DMS153 treated with DMSO at 0.1 percent for 48 hours (cell line): ENCODE results near the gene PIKFYVE.
"Not testable (repeated sequence)": the region's sequence is repeated elsewhere in the genome, so short reads cannot be mapped to it uniquely, and the experiment has no call there.

Experiments
- DNase-seq: peaks from one replicate; lab custom pipeline; 2025; ENCODE audit not compliant: unreplicated experiment; lab: John Stamatoyannopoulos, UW

PIKFYVE gene

DNA sequence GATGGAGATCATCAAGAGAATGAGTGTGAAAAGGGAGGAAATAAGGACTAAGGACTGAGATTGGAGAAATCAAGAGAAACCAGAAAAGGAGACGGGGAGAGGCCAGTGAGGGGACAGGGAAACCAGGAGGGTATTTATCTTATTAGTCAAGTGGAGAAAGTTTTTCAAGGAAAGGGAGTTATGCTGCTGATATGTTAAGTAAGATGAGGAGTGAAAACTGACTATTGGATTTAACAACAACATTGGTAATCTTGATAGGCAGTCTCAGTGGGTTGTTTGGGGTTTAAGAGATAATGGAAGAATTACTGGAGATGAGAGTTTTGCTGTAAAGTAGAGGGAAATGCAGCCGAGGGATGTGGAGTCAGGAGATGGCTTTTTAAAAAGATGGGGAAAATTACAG is 30.6 kb downstream of the PIKFYVE start:
- no peak for DNase-seq

DNA sequence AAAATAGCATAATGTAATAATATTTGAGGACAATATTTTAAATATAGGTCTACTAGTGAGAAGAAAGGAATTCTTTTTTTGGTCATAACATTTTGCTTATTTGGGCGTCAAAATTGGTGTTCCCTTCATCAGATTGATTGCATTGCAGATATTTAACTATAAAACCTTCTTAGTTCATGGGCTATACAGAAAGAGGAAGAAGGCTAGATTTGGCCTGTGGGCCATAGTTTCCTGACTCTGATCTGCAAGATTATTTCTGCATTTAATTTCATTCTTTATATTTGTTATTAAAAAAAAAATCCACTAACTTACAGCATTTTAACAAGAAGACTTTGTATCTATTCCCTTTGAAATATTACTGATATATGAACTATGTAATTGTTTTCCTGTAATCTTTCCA is 31.9 kb downstream of the PIKFYVE start:
- no peak for DNase-seq

DNA sequence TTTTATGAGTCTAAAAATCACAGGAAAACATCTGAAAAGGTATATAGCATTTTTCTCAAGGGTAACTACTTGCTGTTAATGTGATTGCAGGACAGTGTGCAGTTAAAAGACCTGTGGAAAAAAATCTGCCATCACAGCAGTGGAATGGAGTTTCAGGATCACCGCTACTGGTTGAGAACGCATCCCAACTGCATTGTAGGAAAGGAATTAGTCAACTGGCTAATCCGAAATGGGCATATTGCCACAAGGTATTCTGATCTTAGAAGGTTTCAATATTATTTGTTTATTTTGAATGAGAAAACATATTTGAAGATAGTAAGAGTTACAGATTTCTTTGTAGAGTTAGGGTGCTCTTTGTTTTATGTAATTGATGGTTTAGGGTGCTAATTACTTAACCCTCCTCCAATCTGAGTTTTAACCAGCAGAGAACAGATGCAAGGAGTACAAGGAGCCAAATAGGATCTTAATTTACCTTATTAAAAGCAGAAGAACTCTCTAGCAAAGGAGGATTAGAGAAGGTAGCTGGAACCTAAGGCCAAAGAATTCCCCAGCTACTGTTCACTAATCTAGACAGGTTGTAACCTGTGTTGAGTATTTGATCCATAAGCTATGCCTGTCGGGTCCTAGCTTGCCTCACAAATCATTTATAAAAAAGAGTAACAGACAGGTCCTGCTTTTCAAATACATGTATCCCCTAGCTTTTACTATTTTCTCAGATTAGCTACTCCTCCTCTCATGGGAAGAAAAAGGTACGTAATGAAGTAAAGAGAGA is 35.0 kb downstream of the PIKFYVE start:
- DNase-seq: no peak

DNA sequence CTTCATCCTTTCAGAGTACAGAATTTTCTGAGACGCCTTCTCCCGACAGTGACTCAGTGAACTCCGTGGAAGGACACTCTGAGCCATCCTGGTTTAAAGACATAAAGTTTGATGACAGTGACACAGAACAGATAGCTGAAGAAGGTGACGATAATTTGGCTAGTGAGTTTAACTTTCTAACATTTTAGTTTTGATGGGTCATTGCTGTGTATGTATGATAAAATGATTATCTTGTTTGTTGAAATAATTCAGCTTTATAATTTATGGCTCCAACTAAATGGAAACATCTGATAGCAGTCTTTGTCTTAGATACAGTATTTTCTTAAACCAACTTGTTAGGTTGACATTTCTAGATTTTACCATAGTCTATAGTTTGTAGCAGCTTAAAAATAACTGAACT is 38.1 kb downstream of the PIKFYVE start:
- no peak for DNase-seq

DNA sequence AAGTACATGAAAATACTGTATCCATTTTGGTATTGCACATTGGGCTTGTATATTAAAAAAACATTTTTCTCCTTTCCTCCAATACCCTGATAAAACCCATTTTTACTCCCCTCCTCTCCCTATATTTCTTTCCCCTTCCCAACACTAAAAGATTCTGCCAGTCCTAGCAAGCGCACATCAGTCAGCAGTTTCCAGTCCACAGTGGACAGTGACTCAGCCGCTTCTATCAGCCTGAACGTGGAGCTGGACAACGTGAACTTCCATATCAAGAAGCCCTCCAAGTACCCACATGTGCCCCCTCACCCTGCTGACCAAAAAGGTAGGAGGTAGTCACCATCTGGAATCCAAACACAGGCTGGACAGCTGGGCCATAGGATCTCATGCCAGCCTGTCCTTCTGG is 38.6 kb downstream of the PIKFYVE start:
- no peak for DNase-seq

DNA sequence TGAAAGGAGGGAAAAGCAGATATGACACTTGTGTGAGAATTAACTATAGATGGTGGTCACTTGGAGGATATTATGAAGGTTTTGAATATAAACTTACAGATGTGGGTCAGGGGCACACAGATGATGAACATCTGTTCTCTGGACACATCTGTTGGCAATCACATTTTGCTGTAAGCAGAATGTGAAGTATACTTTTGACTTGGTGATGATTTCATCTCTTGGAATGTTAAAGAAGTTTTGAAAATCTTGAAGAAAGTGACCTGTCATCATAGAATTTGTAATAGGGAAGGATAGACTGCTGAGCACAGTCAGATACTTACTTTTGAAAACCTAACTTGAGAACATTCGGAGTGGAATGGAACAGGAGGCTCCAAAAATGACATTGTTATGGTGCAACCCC is 40.2 kb downstream of the PIKFYVE start:
- DNase-seq: no peak

DNA sequence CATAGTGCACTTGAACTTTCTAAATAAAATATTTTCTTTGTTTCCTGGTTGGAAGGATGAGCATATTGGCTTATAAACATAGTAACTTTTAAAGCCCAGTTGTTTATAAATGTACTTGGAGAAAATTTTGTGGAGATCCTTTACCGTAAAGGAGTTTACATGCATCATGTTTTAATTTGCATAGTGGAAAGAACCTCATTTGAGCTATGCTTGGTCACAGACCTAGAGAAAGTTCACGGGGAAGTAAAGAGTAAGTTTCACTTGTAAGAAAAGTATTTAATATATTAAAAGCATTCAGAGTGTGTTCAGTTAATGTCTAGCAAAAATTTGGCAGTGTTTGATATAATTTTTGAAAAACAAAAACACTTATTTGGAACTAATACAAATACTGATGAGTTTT is 45.3 kb downstream of the PIKFYVE start:
- DNase-seq: no peak

DNA sequence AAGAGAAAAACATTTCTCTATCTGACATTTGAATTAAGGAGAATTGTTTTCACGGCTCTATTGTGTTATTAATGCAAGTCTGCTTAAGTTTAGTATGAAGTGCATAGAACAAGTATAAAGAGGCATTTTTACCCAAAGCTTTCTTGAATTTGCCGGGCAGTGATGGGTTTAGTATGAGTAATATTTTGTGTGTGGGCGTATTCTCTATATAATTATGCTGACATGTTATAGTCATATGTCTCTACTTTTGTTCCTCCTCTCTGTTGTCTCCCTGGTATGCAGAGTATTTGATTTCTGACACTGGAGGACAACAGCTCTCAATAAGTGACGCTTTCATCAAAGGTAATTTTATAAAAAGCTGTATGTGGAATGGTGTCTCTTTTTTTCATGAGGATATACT is 45.9 kb downstream of the PIKFYVE start:
- DNase-seq: no peak

DNA sequence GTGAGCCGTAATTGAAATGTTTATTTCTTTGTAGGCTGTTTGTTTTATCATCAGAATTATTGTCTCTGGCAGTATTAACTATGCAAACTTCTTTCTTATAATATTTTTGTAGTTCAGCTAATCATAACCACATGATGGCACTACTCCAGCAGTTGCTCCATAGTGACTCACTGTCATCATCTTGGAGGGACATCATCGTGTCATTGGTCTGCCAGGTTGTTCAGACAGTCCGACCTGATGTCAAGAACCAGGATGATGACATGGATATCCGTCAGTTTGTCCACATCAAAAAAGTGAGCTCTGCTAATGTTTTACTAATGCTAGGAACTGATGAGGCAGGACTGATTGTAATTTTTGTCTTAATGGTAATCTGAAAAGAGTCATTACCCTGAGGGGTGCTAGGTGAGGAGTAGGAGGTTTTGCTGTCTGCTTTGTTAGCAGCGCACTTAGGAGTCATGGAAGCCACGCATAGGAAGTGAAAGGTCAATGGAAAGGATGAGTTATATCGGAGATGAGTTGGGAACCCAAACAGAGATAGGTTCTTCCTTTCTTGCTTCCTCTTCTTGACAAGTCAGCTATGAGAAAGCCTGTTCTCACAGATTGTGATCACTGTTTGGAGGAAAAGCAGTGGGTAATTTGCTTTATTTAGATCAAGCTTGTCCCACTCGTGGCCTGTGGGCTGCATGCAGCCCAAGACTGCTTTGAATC is 49.2 kb downstream of the PIKFYVE start:
- no peak for DNase-seq

DNA sequence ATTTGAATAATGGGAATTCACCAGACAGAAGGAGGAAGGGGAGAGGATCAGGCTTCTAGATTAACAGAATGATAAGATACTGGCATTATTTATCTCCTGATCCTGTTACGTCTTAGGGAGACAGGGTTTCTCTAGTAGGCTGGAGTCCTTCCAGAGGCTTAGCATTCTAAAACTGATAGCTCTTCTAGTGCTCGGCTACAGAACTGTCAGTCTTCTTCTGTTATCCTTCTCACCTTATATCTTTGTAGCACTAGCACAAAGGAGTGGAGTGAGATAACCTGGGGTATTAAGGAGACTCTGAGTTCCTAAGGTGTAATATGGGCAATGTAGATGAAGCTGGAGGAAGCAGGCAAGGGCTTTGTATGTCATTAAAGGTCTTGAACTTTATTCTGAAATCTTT is 52.1 kb downstream of the PIKFYVE start:
- DNase-seq: no peak

DNA sequence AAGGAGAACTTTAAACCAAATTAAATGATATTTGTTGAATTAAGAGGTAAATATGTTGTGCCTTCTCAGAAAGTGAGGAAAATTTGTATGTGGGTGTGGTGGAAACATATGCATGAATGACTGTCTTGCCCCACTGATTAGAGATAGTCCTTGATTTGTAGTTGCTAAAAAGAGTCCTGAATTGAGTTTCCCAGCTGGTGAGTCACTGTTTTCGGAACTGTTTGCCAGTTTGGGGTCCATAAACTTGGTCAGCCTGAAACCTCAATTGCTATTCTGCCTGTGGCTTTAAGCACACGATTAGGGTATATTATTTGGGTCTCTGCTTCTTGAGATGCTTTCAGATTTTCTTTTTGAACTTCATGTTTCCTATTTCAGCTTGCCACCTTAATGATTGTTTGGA is 53.3 kb downstream of the PIKFYVE start:
- DNase-seq: no peak

DNA sequence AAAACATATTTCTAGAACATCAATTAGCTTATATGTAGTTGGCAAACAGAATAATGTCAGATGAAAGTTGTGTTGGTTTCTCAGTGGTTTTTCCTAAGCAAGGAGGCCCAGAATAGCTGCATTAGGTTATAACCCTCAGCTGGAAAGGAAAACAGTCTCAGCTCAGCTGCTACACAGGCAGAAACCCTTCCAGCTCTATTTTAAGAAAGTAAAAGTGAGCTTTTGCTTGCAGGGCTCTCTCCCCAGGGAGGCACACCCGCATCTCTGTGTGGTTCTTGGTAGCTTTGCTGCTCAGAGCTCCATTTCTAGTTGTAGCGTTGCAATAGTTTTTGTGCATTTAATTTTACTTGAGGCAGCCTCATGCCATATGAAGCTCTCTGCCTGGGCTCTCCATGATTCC is 54.6 kb downstream of the PIKFYVE start:
- no peak for DNase-seq

DNA sequence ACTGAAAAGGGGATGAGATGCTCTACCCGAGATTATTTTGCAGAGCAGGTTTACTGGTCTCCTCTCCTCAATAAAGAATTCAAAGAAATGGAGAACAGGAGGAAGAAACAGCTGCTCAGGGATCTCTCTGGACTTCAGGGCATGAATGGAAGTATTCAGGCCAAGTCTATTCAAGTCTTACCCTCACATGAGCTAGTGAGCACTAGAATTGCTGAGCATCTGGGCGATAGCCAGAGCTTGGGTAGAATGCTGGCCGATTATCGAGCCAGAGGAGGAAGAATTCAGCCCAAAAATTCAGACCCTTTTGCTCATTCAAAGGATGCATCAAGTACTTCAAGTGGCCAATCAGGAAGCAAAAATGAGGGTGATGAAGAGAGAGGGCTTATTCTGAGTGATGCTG is 60.0 kb downstream of the PIKFYVE start:
- DNase-seq: no peak

DNA sequence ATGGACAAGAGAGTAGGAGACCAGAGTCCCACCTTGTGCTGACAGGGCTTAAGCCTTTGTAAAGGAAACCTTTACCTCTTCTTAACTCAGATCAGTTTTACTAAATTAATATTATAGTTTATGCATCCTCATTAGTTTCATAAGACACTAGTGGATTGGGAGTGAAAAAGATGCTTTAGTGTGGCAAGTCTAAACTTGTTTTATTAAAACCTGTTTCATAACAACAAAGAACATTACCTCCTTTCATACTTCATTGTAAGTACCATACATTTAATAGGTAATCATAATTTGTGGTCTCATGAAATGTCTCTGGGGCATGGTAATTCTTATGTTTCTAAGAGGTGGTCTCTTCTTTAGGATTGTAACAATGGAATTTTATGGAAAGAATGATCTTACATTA is 63.4 kb downstream of the PIKFYVE start:
- DNase-seq: no peak

DNA sequence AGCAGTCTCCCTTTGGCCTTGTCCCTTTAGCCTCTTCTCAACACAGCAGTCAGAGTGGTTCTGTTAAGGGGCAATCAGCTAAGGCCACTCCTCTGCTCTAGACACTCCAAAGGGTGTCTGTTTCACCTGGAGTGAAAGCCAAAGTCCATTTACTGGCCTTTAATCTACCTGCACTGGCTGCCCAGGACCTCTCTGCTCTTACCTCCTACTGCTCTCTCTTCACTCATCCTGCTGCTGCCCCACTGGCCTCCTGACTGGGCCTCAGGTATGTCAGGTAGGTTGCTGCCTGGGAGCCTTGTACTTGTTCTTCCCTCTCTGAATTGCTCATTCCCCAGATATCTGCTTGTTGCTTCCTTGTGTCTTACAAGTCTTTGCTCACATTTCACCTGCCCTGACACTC is 68.2 kb downstream of the PIKFYVE start:
- DNase-seq: no peak

DNA sequence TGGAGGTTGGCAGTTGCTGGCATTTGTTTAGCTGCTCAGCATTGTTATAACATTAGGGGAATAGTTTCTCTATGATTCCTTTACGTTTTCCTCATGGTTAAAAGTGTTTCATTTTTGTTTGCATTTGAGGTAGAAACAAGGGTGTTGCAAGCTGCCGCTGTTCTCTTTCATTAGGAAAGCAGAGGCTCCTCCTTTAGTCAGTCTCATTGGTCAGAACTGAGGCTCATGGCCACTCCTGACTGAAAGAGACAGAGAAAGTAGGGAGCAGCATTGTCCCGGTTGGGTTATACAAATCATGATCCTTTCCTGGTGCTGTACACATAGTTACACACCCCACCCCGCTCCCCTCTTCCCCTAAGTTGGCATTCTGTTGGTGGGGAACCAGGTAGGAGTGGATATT is 80.7 kb downstream of the PIKFYVE start:
- no peak for DNase-seq

DNA sequence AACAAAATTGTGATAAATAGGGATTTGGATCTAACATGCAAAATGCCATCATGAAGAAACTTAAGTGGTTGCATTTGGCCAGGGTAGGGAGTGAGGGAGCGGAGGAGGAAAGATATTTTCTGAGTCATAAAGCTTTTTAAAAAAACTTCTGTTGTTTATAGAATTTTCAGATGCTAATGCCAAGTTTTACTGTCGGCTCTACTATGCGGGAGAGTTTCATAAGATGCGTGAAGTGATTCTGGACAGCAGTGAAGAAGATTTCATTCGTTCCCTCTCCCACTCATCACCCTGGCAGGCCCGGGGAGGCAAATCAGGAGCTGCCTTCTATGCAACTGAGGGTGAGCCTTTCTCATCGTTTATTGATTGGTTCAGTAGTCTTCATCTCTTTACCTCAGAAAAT is 84.6 kb downstream of the PIKFYVE start:
- DNase-seq: no peak

DNA sequence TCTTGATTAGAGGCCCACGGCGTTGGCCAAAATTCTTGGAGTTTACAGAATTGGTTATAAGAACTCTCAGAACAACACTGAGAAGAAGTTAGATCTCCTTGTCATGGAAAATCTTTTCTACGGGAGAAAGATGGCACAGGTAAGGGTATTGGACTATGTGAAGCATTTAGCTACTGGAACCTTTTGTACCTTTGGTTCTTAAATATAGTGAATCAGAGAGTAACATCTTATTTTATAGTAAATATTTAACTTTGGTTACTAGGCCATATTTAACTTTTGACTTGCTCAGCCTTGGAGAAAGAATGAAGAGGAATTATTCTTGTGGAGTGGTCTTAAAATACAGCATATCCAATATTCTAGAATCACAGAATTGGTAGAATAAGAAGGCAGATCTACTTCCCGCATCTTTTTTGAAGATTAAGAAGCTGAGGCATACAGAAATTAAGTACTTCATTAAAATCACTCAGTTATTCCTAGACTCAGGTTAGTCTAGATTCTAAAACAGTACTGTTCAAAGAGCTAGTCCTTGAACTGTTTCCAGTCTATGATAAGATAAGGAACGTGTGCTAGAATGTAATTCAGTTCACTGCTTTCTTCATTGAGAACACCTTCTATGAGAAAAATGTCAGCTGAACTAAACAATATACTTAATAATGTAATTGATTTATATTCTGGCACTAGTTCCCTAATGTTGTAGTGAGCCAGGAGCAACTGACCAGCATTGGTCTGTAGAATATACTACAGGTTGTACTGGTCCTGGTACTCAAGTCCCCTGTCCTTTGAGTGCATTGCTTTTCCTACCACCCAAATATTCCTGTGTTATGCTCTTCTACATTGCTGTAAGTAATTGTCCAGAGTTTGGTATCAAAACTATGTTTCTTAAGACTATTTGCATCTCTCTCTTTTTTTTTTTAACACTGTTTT is 86.9 kb downstream of the PIKFYVE start:
- no peak for DNase-seq

DNA sequence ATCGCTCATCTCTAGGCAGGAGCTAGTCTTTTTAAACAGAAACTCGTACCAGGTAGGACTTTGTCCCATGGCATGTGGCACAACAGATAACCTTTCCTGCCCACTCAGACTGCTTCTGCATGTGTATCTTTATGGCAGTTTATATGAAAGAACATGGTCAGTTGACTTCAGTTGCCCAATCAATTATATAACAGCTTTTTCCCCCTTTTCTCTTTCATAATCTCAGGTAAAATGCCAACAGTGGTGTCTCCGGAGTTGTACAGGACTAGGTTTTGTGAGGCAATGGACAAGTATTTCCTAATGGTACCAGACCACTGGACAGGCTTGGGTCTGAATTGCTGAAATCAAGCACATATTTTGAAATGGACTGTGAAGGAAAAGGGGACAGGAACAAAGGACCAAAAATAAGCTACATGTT is 88.9 kb downstream of the PIKFYVE start:
- no peak for DNase-seq

DNA sequence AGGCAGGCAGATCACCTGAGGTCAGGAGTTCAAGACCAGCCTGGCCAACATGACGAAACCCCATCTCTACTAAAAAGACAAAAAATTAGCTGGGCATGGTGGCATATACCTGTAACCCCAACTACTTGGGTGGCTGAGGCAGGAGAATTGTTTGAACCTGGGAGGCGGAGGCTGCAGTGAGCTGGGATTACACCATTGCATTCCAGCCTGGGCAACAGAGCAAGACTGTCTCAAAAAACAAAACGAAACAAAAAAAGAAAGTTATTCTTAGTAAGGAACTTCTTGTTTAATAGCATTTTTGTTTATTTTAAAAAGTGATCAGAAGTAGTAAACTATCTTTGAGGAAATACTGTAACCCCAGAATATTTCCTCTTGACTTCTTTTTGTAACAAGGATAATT is 90.4 kb downstream of the PIKFYVE start:
- not testable (repeated sequence) for DNase-seq

DNA sequence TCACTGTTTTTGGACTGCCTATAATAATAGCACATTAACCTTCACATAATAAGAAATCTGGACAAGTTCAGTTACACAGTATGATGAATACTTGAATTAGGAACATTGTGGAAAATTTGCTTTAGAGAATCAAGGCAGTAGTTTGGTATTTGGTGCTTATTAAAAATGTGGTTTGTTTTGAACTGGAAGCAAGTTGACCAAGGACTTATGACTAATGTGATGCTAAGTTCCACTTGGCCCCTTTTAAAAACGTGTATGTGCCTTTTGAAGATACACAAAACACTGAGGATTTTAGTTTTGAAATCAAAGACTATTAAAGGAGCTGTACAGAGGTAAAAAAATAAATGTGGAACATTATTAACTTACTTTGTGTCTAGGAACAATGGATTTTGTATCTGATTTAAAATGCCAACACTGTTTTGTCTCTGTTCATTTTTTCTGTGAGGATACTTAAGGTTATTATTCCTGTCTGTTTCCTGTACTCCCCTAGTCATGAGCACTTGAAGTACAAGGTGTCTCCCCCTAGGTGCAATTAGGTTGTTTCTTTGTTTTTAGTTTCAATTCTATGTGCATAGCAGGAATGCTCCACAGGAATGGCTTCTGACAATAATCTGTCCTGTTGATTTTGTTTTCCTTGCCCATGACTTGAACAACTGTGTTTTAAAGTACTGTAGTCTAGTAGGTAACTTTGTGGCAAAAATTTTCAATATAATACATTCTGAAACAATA is 91.0 kb downstream of the PIKFYVE start:
- DNase-seq: no peak
